ENCODE results near the gene OPCML. TPM values are rescaled to one million over a fixed set of nuclear protein-coding genes. Genes with fewer than 3 reads are reported as not detected.

OPCML gene
- total RNA-seq, 5 donors from 2014 or later (not counting 1 experiment from before 2014, with no cell fraction given) = not detected

GRCh38 chr11:132644520-132645239, 887.6 kb downstream of the OPCML start:
- Mint-ChIP-seq H3K4me3 (no peak overlapping the region), H3K9me3 (no peaks in the 10 kb centered on the region), H3K27ac (no peak overlapping the region), H3K27me3 (no peaks in the 10 kb centered on the region), H3K36me3 (no peaks in the 10 kb centered on the region), H3K4me1 (peaks cover 0 to 9% (median 4%) of the 10 kb centered on the region in 3 donors)
- POLR2A ChIA-PET = no interaction called here
- H3K4me1 ChIP-seq (ENCODE audit: control insufficient read depth in 1 of 2, extremely low read depth in 1 of 2, insufficient read depth in 2 of 2, low read length in 2 of 2) = peaks cover 0 to 4% of the 10 kb centered on the region in 2 experiments
- no peak overlapping the region for H3K27ac ChIP-seq (ENCODE audit: low read length)
- no peaks in the 10 kb centered on the region for H3K9me3 ChIP-seq
- H3K27me3 ChIP-seq (replicated peaks in 1 of 2; ENCODE audit: control insufficient read depth in 2 of 2, extremely low read depth in 1 of 2, insufficient read depth in 2 of 2, low read length in 1 of 2) = no peaks in the 10 kb centered on the region
- DNase-seq (no peak), ATAC-seq (replicated peaks in 1 of 4) (no peak)
- H3K36me3 ChIP-seq (ENCODE audit: control insufficient read depth in 2 of 2, extremely low read depth in 1 of 2, insufficient read depth in 1 of 2, low read length in 1 of 2) = no peaks in the 10 kb centered on the region
- CTCF ChIA-PET = no interaction called here
- H3K4me3 ChIP-seq (ENCODE audit: control insufficient read depth in 1 of 2, extremely low read depth in 1 of 2, low read length in 1 of 2) = no peak overlapping the region
- WGBS (ENCODE audit: insufficient coverage) = 80% methylated on average over 1 of the region's 6 CpGs

GRCh38 chr11:132643239-132643638, 889.1 kb downstream of the OPCML start:
- ChIA-PET CTCF (no interaction called here), POLR2A (no interaction called here)
- peaks cover 0 to 4% of the 10 kb centered on the region in 2 experiments for H3K4me1 ChIP-seq (ENCODE audit: control insufficient read depth in 1 of 2, extremely low read depth in 1 of 2, insufficient read depth in 2 of 2, low read length in 2 of 2)
- H3K27ac ChIP-seq (ENCODE audit: low read length) = no peak overlapping the region
- no peaks in the 10 kb centered on the region for H3K9me3 Mint-ChIP-seq
- H3K4me3 ChIP-seq (ENCODE audit: control insufficient read depth in 1 of 2, extremely low read depth in 1 of 2, low read length in 1 of 2) = no peak overlapping the region
- H3K36me3 Mint-ChIP-seq = no peaks in the 10 kb centered on the region
- DNase-seq = no peak
- WGBS (ENCODE audit: insufficient coverage) = 57% methylated on average over 8 of the region's 9 CpGs
- ATAC-seq (replicated peaks in 1 of 4) = no peak
- no peaks in the 10 kb centered on the region for H3K36me3 ChIP-seq (ENCODE audit: control insufficient read depth in 2 of 2, extremely low read depth in 1 of 2, insufficient read depth in 1 of 2, low read length in 1 of 2)
- H3K27ac Mint-ChIP-seq = no peak overlapping the region
- H3K27me3 ChIP-seq (replicated peaks in 1 of 2; ENCODE audit: control insufficient read depth in 2 of 2, extremely low read depth in 1 of 2, insufficient read depth in 2 of 2, low read length in 1 of 2) = no peaks in the 10 kb centered on the region
- H3K4me3 Mint-ChIP-seq = no peak overlapping the region
- H3K9me3 ChIP-seq = no peaks in the 10 kb centered on the region
- H3K27me3 Mint-ChIP-seq = no peaks in the 10 kb centered on the region
- peaks cover 0 to 9% (median 4%) of the 10 kb centered on the region in 3 donors for H3K4me1 Mint-ChIP-seq

- ChIA-PET POLR2A (no interaction called here), CTCF (no interaction called here)
- H3K4me1 Mint-ChIP-seq = peaks cover 0 to 9% (median 4%) of the 10 kb centered on the region in 3 donors
- Histone ChIP-seq H3K9me3 (no peaks in the 10 kb centered on the region), H3K4me1 (ENCODE audit: control insufficient read depth in 1 of 2, extremely low read depth in 1 of 2, insufficient read depth in 2 of 2, low read length in 2 of 2) (peaks cover 0 to 4% of the 10 kb centered on the region in 2 experiments), H3K27me3 (replicated peaks in 1 of 2; ENCODE audit: control insufficient read depth in 2 of 2, extremely low read depth in 1 of 2, insufficient read depth in 2 of 2, low read length in 1 of 2) (no peaks in the 10 kb centered on the region), H3K27ac (ENCODE audit: low read length) (no peak overlapping the region), H3K4me3 (ENCODE audit: control insufficient read depth in 1 of 2, extremely low read depth in 1 of 2, low read length in 1 of 2) (no peak overlapping the region), H3K36me3 (ENCODE audit: control insufficient read depth in 2 of 2, extremely low read depth in 1 of 2, insufficient read depth in 1 of 2, low read length in 1 of 2) (no peaks in the 10 kb centered on the region)
- 16% methylated on average over 3 of the region's 3 CpGs for WGBS (ENCODE audit: insufficient coverage)
- no peaks in the 10 kb centered on the region for H3K27me3 Mint-ChIP-seq
- ATAC-seq (replicated peaks in 1 of 4) (no peak), DNase-seq (no peak)
- H3K9me3 Mint-ChIP-seq = no peaks in the 10 kb centered on the region
- H3K4me3 Mint-ChIP-seq = no peak overlapping the region
- H3K27ac Mint-ChIP-seq = no peak overlapping the region
- no peaks in the 10 kb centered on the region for H3K36me3 Mint-ChIP-seq
These were observed 891.3 kb downstream of the OPCML start for GRCh38 chr11:132640952-132641351.

GRCh38 chr11:132639986-132640385, 892.3 kb downstream of the OPCML start:
- peaks cover 0 to 4% of the 10 kb centered on the region in 2 experiments for H3K4me1 ChIP-seq (ENCODE audit: control insufficient read depth in 1 of 2, extremely low read depth in 1 of 2, insufficient read depth in 2 of 2, low read length in 2 of 2)
- no peak overlapping the region for H3K4me3 ChIP-seq (ENCODE audit: control insufficient read depth in 1 of 2, extremely low read depth in 1 of 2, low read length in 1 of 2)
- WGBS (ENCODE audit: insufficient coverage) = no CpG with 5 or more reads among the region's 6 CpGs
- no peaks in the 10 kb centered on the region for H3K36me3 ChIP-seq (ENCODE audit: control insufficient read depth in 2 of 2, extremely low read depth in 1 of 2, insufficient read depth in 1 of 2, low read length in 1 of 2)
- no peaks in the 10 kb centered on the region for H3K27me3 Mint-ChIP-seq
- H3K9me3 ChIP-seq = no peaks in the 10 kb centered on the region
- no peaks in the 10 kb centered on the region for H3K27me3 ChIP-seq (replicated peaks in 1 of 2; ENCODE audit: control insufficient read depth in 2 of 2, extremely low read depth in 1 of 2, insufficient read depth in 2 of 2, low read length in 1 of 2)
- ChIA-PET POLR2A (no interaction called here), CTCF (no interaction called here)
- no peak overlapping the region for H3K27ac ChIP-seq (ENCODE audit: low read length)
- no peak for ATAC-seq (replicated peaks in 1 of 4)
- no peaks in the 10 kb centered on the region for H3K36me3 Mint-ChIP-seq
- no peak for DNase-seq
- no peak overlapping the region for H3K4me3 Mint-ChIP-seq
- H3K9me3 Mint-ChIP-seq = no peaks in the 10 kb centered on the region
- H3K27ac Mint-ChIP-seq = no peak overlapping the region
- peaks cover 0 to 9% (median 4%) of the 10 kb centered on the region in 3 donors for H3K4me1 Mint-ChIP-seq

GRCh38 chr11:132639403-132639802, 892.9 kb downstream of the OPCML start:
- ChIA-PET POLR2A (no interaction called here), CTCF (no interaction called here)
- no CpG with 5 or more reads among the region's 3 CpGs for WGBS (ENCODE audit: insufficient coverage)
- no peak overlapping the region for H3K27ac Mint-ChIP-seq
- DNase-seq (no peak), ATAC-seq (replicated peaks in 1 of 4) (no peak)
- Histone ChIP-seq H3K9me3 (no peaks in the 10 kb centered on the region), H3K4me3 (ENCODE audit: control insufficient read depth in 1 of 2, extremely low read depth in 1 of 2, low read length in 1 of 2) (no peak overlapping the region), H3K27me3 (replicated peaks in 1 of 2; ENCODE audit: control insufficient read depth in 2 of 2, extremely low read depth in 1 of 2, insufficient read depth in 2 of 2, low read length in 1 of 2) (no peaks in the 10 kb centered on the region), H3K27ac (ENCODE audit: low read length) (no peak overlapping the region), H3K36me3 (ENCODE audit: control insufficient read depth in 2 of 2, extremely low read depth in 1 of 2, insufficient read depth in 1 of 2, low read length in 1 of 2) (no peaks in the 10 kb centered on the region), H3K4me1 (ENCODE audit: control insufficient read depth in 1 of 2, extremely low read depth in 1 of 2, insufficient read depth in 2 of 2, low read length in 2 of 2) (peaks cover 0 to 4% of the 10 kb centered on the region in 2 experiments)
- H3K9me3 Mint-ChIP-seq = no peaks in the 10 kb centered on the region
- no peak overlapping the region for H3K4me3 Mint-ChIP-seq
- no peaks in the 10 kb centered on the region for H3K27me3 Mint-ChIP-seq
- no peaks in the 10 kb centered on the region for H3K36me3 Mint-ChIP-seq
- H3K4me1 Mint-ChIP-seq = peaks cover 0 to 9% (median 4%) of the 10 kb centered on the region in 3 donors

GRCh38 chr11:132638423-132638822, 893.9 kb downstream of the OPCML start:
- ATAC-seq (replicated peaks in 1 of 4) = no peak
- POLR2A ChIA-PET = no interaction called here

More at GRCh38 chr11:132638423-132638822, 893.9 kb downstream of the OPCML start:
- Mint-ChIP-seq H3K36me3 (no peaks in the 10 kb centered on the region), H3K9me3 (no peaks in the 10 kb centered on the region), H3K27me3 (no peaks in the 10 kb centered on the region), H3K4me1 (peaks cover 0 to 9% (median 4%) of the 10 kb centered on the region in 3 donors), H3K4me3 (no peak overlapping the region), H3K27ac (no peak overlapping the region)
- WGBS (ENCODE audit: insufficient coverage) = no CpG with 5 or more reads among the region's 1 CpG
- Histone ChIP-seq H3K27me3 (replicated peaks in 1 of 2; ENCODE audit: control insufficient read depth in 2 of 2, extremely low read depth in 1 of 2, insufficient read depth in 2 of 2, low read length in 1 of 2) (no peaks in the 10 kb centered on the region), H3K4me3 (ENCODE audit: control insufficient read depth in 1 of 2, extremely low read depth in 1 of 2, low read length in 1 of 2) (no peak overlapping the region), H3K27ac (ENCODE audit: low read length) (no peak overlapping the region), H3K36me3 (ENCODE audit: control insufficient read depth in 2 of 2, extremely low read depth in 1 of 2, insufficient read depth in 1 of 2, low read length in 1 of 2) (no peaks in the 10 kb centered on the region), H3K9me3 (no peaks in the 10 kb centered on the region), H3K4me1 (ENCODE audit: control insufficient read depth in 1 of 2, extremely low read depth in 1 of 2, insufficient read depth in 2 of 2, low read length in 2 of 2) (peaks cover 0 to 4% of the 10 kb centered on the region in 2 experiments)
- CTCF ChIA-PET = no interaction called here
- DNase-seq = no peak
